B cell (primary cell): ENCODE results near the gene CD151. TPM values are rescaled to one million over a fixed set of nuclear protein-coding genes. Genes with fewer than 3 reads are reported as not detected.

Source experiments
- ATAC-seq: fragments of 200-7000 bp; cut with Tn5 transposase; one replicate; pipeline ENCODE4 v1.10.0; 2021; ENCODE audit warnings: low read depth, mild to moderate bottlenecking, moderate number of reproducible peaks, moderate library complexity
- CTCF ChIA-PET: fragments of 350-600 bp; sonication (Branson Sonifier 250); formaldehyde crosslinking; loops from one replicate; lab custom pipeline; 2021; ENCODE audit warnings: antibody characterized with exemption, inconsistent platforms; lab: Charles Lee
- POLR2A ChIA-PET: fragments of 350-600 bp; sonication (Branson Sonifier 250); formaldehyde crosslinking; loops from one replicate; lab custom pipeline; 2021; ENCODE audit warnings: antibody characterized with exemption; lab: Charles Lee
- DNase-seq: peaks from one replicate; pipeline ENCODE4 v3.0.0; 2013
- H2AFZ ChIP-seq: 2 replicates; pipeline ENCODE4 v1.6.1; 2012; ENCODE audit warnings: mild to moderate bottlenecking, low read depth, low read length; ENCODE audit not compliant: insufficient read depth, poor library complexity, severe bottlenecking
- H3K27ac ChIP-seq, 2 donors: 1 replicate in 1 of 2; 2 replicates in 1 of 2; pipeline ENCODE4 v1.5.1; 2012 to 2013; ENCODE audit warnings: low read length in 2 of 2, mild to moderate bottlenecking in 2 of 2, moderate library complexity in 1 of 2
- H3K27me3 ChIP-seq, 4 experiments: fragments of 200-600 bp in 1 of 4; sonication (generic) in 1 of 4; replicated peaks in 1 of 4; 1 replicate in 2 of 4; 2 replicates in 2 of 4; pipeline versions ENCODE4 v1.6.1 to v1.7.0; 2013 to 2016; ENCODE audit warnings: low read length in 3 of 4, mild to moderate bottlenecking in 2 of 4, mixed read lengths in 1 of 4, moderate library complexity in 1 of 4; ENCODE audit not compliant: insufficient read depth in 4 of 4, control insufficient read depth in 3 of 4; ENCODE audit errors: control extremely low read depth in 1 of 4
- H3K36me3 ChIP-seq, 2 experiments: replicated peaks in 1 of 2; 1 replicate in 1 of 2; 2 replicates in 1 of 2; pipeline versions ENCODE4 v1.6.1 to v1.7.1; 2013; ENCODE audit warnings: low read length in 1 of 2; ENCODE audit not compliant: insufficient read depth in 2 of 2, control insufficient read depth in 1 of 2; ENCODE audit errors: control extremely low read depth in 1 of 2, extremely low read depth in 1 of 2
- H3K4me1 ChIP-seq, 2 donors: fragments of 200-600 bp in 1 of 2; sonication (generic) in 1 of 2; 1 replicate in 1 of 2; 2 replicates in 1 of 2; pipeline versions ENCODE4 v1.5.1 to v1.6.1; 2013 to 2017; ENCODE audit warnings: low read length in 2 of 2; ENCODE audit not compliant: control insufficient read depth in 2 of 2, insufficient read depth in 2 of 2
- H3K4me2 ChIP-seq: replicated peaks from 2 replicates; pipeline ENCODE3; 2012; ENCODE audit warnings: mild to moderate bottlenecking, low read depth, low read length; ENCODE audit not compliant: poor library complexity, severe bottlenecking
- H3K4me3 ChIP-seq, 5 experiments: fragments of 200-600 bp in 1 of 5; sonication (generic) in 1 of 5; 1 replicate in 3 of 5; 2 replicates in 2 of 5; pipeline versions ENCODE4 v1.5.1 to v1.7.0; 2011 to 2016; ENCODE audit warnings: low read length in 4 of 5, mild to moderate bottlenecking in 4 of 5, low read depth in 2 of 5, control low read depth in 1 of 5, moderate library complexity in 1 of 5; ENCODE audit not compliant: insufficient read depth in 1 of 5; ENCODE audit errors: control extremely low read depth in 1 of 5, extremely low read depth in 1 of 5
- H3K79me2 ChIP-seq: fragments of 200-600 bp; sonication (generic); one replicate; pipeline ENCODE4 v1.6.0; 2016; ENCODE audit warnings: low read length; ENCODE audit not compliant: control insufficient read depth, insufficient read depth
- H3K9ac ChIP-seq: fragments of 200-600 bp; sonication (generic); 2 replicates; pipeline ENCODE4 v1.6.1; 2017; ENCODE audit warnings: mild to moderate bottlenecking, low read length, moderate library complexity
- H3K9me3 ChIP-seq, 3 donors: one replicate each; pipeline versions ENCODE4 v1.6.1 to v1.7.1; 2013; ENCODE audit warnings: low read length in 2 of 3; ENCODE audit not compliant: control insufficient read depth in 2 of 3, insufficient read depth in 1 of 3; ENCODE audit errors: control extremely low read depth in 1 of 3
- H4K20me1 ChIP-seq: 2 replicates; pipeline ENCODE4 v1.6.0; 2012; ENCODE audit warnings: mild to moderate bottlenecking, low read length; ENCODE audit not compliant: insufficient read depth, control insufficient read depth, poor library complexity, severe bottlenecking
- H3K27ac Mint-ChIP-seq: one replicate; pipeline ENCODE4 v1.8.0; 2021; ENCODE audit warnings: mixed read lengths
- H3K27me3 Mint-ChIP-seq: one replicate; pipeline ENCODE4 v1.8.0; 2021; ENCODE audit warnings: mixed read lengths
- H3K4me1 Mint-ChIP-seq: one replicate; pipeline ENCODE4 v1.8.0; 2021; ENCODE audit warnings: mixed read lengths
- H3K4me3 Mint-ChIP-seq: one replicate; pipeline ENCODE4 v1.8.0; 2021; ENCODE audit warnings: mixed read lengths
- H3K9me3 Mint-ChIP-seq: one replicate; pipeline ENCODE4 v1.8.0; 2022; ENCODE audit warnings: mixed read lengths; ENCODE audit not compliant: insufficient read depth
- CTCF ChIP-seq: fragments of 200-600 bp; IDR thresholded peaks from one replicate; pipeline ENCODE4 v1.8.0; 2022; ENCODE audit warnings: antibody characterized with exemption, mild to moderate bottlenecking
- EZH2 ChIP-seq: IDR thresholded peaks from 2 replicates; pipeline ENCODE4 v1.6.1; 2012; ENCODE audit warnings: borderline replicate concordance, low read depth, mild to moderate bottlenecking, moderate library complexity, low read length; ENCODE audit not compliant: insufficient read depth, poor library complexity, severe bottlenecking
- WGBS: methylation state at CpG from one replicate; pipeline ENCODE4 v1.1.5; 2013; ENCODE audit warnings: missing lambda C conversion rate; ENCODE audit not compliant: insufficient coverage; 5-methylcytosine and 5-hydroxymethylcytosine counted together
- intact Hi-C: fragments of 100-400 bp; cut with micrococcal nuclease; formaldehyde crosslinking; loops from one replicate; pipeline ENCODE4 v1.10.0; 2022
- polyA plus RNA-seq: library from polyadenylated mRNA; depleted of rRNA; stranded (reverse); fragments of >200 nt; gene quantifications from 2 replicates; pipeline ENCODE4 v1.2.3, GENCODE V29; 2012
- total RNA-seq, 2 donors: library from RNA; stranded (reverse); fragments of 120-200 nt in 1 of 2; gene quantifications; 1 replicate in 1 of 2; 2 replicates in 1 of 2; pipeline versions ENCODE4 v1.2.3 to v1.2.4, GENCODE V29; 2013 to 2022

The CD151 gene
- total and polyA plus RNA-seq, 2 donors (not counting 1 experiment from before 2014, with no cell fraction given): 24.4 to 25.5 TPM

GRCh38 chr11:868394-868793 lies 35.6 kb downstream of the CD151 start:
- Histone ChIP-seq H3K9me3 (no peaks in the 10 kb centered on the region), H3K9ac (no peak overlapping the region), H3K4me1 (no peaks in the 10 kb centered on the region), H4K20me1 (no peaks in the 10 kb centered on the region), H3K36me3 (peaks cover 0 to 6% of the 10 kb centered on the region in 2 experiments), H3K27me3 (no peaks in the 10 kb centered on the region), H2AFZ (no peak overlapping the region), H3K27ac (no peak overlapping the region), H3K4me3 (no peak overlapping the region), H3K79me2 (no peaks in the 10 kb centered on the region), H3K4me2 (no peak overlapping the region)
- no peak for ATAC-seq
- POLR2A ChIA-PET: no interaction called here
- Mint-ChIP-seq H3K9me3 (no peaks in the 10 kb centered on the region), H3K4me1 (no peaks in the 10 kb centered on the region), H3K27ac (no peak overlapping the region), H3K27me3 (no peaks in the 10 kb centered on the region), H3K4me3 (no peak overlapping the region)
- no peak for DNase-seq
- intact Hi-C loops: no loop called here
- CTCF ChIA-PET: interaction anchor here (1.1 kb wide), 1 partner anchor 10 kb away, joined by 3 read pairs; no protein-coding TSS in a partner anchor
- TF ChIP-seq CTCF (no peak), EZH2 (no peak)
- WGBS: 94% methylated on average over 15 of the region's 17 CpGs

- H3K36me3 ChIP-seq: peaks cover 0 to 6% of the 10 kb centered on the region in 2 experiments
- CTCF ChIA-PET: no interaction called here
- 98% methylated on average over 10 of the region's 12 CpGs for WGBS
- no peak overlapping the region for H3K4me2 ChIP-seq
- Mint-ChIP-seq H3K27me3 (no peaks in the 10 kb centered on the region), H3K27ac (no peak overlapping the region), H3K9me3 (no peaks in the 10 kb centered on the region), H3K4me3 (no peak overlapping the region), H3K4me1 (no peaks in the 10 kb centered on the region)
- H3K9ac ChIP-seq: no peak overlapping the region
- no peak overlapping the region for H3K4me3 ChIP-seq
- H3K4me1 ChIP-seq: no peaks in the 10 kb centered on the region
- H3K9me3 ChIP-seq: no peaks in the 10 kb centered on the region
- ATAC-seq: no peak
- no peaks in the 10 kb centered on the region for H3K79me2 ChIP-seq
- no peaks in the 10 kb centered on the region for H4K20me1 ChIP-seq
- TF ChIP-seq CTCF (no peak), EZH2 (no peak)
- intact Hi-C loops: no loop called here
- POLR2A ChIA-PET: no interaction called here
- no peak for DNase-seq
- H3K27ac ChIP-seq: no peak overlapping the region
- H2AFZ ChIP-seq: no peak overlapping the region
- H3K27me3 ChIP-seq: no peaks in the 10 kb centered on the region
Measured at GRCh38 chr11:868802-869201, 36.0 kb downstream of the CD151 start.
